ENCODE results near the gene STX18. TPM values are rescaled to one million over a fixed set of nuclear protein-coding genes. Genes with fewer than 3 reads are reported as not detected.

STX18 gene
- total and polyA plus RNA-seq, 2 donors from 2014 or later: 37.2 to 66.8 TPM

GRCh38 chr4:4427886-4428285, 114.0 kb downstream of the STX18 start:
- TF ChIP-seq CTCF (IDR thresholded peaks at IDR 0.05; ENCODE audit: borderline replicate concordance, extremely low read depth, insufficient read depth): no peak
- Histone ChIP-seq H3K36me3 (ENCODE audit: control insufficient read depth in 2 of 3, insufficient read depth in 3 of 3, low read length in 3 of 3) (peaks cover 0 to 30% (median 16%) of the 10 kb centered on the region in 3 donors), H3K9ac (ENCODE audit: low read length in 3 of 3) (no peak overlapping the region), H3K9me3 (ENCODE audit: control insufficient read depth in 2 of 3, insufficient read depth in 1 of 3, low read length in 3 of 3) (no peaks in the 10 kb centered on the region), H3K4me3 (ENCODE audit: low read length in 3 of 3) (no peak overlapping the region), H3K27ac (ENCODE audit: low read depth in 2 of 2, low read length in 2 of 2) (no peak overlapping the region), H3K27me3 (ENCODE audit: control insufficient read depth, insufficient read depth, low read length) (no peaks in the 10 kb centered on the region), H3K4me1 (ENCODE audit: control insufficient read depth in 2 of 3, insufficient read depth in 2 of 3, low read depth in 1 of 3, low read length in 3 of 3) (no peaks in the 10 kb centered on the region)
- FAIRE-seq (no peak), DNase-seq (peak in 1 of 5 donors; percentile 24)
- intact Hi-C loops (cut with DNase I): no loop called here

DNA sequence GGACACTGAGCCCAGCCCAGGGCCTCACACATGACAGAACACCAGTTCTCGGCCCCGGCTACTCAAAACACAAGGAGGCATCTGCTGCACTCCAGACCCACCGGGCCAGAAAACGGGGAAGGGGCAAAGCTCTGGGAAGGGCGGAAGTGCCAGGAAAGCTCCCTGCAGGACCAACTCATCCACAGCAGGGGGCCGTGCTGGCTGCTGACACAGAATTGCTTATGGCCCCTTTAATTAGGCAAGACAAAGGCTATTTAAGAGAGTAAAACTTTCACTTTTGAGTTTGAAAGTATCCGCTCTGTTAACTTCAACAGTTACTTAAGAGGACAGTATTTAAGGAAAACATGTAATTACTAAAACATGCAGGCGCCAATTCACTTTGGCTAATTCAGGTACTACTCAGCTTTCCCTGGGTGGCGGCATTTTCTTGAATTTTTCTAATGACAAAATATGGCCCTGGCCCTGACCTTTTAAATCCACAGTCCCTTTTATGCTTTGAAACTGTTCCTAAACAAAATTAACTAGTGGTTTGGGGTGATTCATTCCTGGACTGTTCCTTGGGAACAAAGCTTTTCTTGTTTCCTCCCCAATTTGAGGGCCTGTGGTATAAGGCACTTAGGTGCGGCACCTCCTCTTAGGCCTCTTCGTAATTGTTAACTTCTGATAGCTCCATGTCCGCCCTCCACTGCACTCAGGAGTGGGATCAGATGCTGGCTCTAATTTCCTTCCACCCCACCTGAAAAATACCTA, 114.6 kb downstream of the STX18 start:
- no peak for FAIRE-seq

GRCh38 chr4:4426511-4427120, 115.2 kb downstream of the STX18 start:
- FAIRE-seq (no peak), DNase-seq (peak in 3 of 5 donors; percentile 19 to 46 (median 31))
- intact Hi-C loops (cut with DNase I): no loop called here
- Histone ChIP-seq H3K27me3 (ENCODE audit: control insufficient read depth, insufficient read depth, low read length) (no peaks in the 10 kb centered on the region), H3K4me1 (ENCODE audit: control insufficient read depth in 2 of 3, insufficient read depth in 2 of 3, low read depth in 1 of 3, low read length in 3 of 3) (no peaks in the 10 kb centered on the region), H3K9ac (ENCODE audit: low read length in 3 of 3) (no peak overlapping the region), H3K36me3 (ENCODE audit: control insufficient read depth in 2 of 3, insufficient read depth in 3 of 3, low read length in 3 of 3) (peaks cover 2 to 27% (median 16%) of the 10 kb centered on the region in 3 donors), H3K9me3 (ENCODE audit: control insufficient read depth in 2 of 3, insufficient read depth in 1 of 3, low read length in 3 of 3) (no peaks in the 10 kb centered on the region), H3K4me3 (ENCODE audit: low read length in 3 of 3) (no peak overlapping the region), H3K27ac (ENCODE audit: low read depth in 2 of 2, low read length in 2 of 2) (no peak overlapping the region)
- no peak for TF ChIP-seq CTCF (IDR thresholded peaks at IDR 0.05; ENCODE audit: borderline replicate concordance, extremely low read depth, insufficient read depth)

More for the DNA sequence above, 114.6 kb downstream of the STX18 start:
- H3K9ac ChIP-seq (ENCODE audit: low read length in 3 of 3): no peak overlapping the region
- no peak overlapping the region for H3K27ac ChIP-seq (ENCODE audit: low read depth in 2 of 2, low read length in 2 of 2)
- peaks cover 0 to 25% (median 16%) of the 10 kb centered on the region in 3 donors for H3K36me3 ChIP-seq (ENCODE audit: control insufficient read depth in 2 of 3, insufficient read depth in 3 of 3, low read length in 3 of 3)
- intact Hi-C loops (cut with DNase I): no loop called here
- H3K27me3 ChIP-seq (ENCODE audit: control insufficient read depth, insufficient read depth, low read length): no peaks in the 10 kb centered on the region
- H3K4me3 ChIP-seq (ENCODE audit: low read length in 3 of 3): no peak overlapping the region
- peak in 4 of 5 donors; percentile 36 to 48 (median 44) for DNase-seq
- no peaks in the 10 kb centered on the region for H3K4me1 ChIP-seq (ENCODE audit: control insufficient read depth in 2 of 3, insufficient read depth in 2 of 3, low read depth in 1 of 3, low read length in 3 of 3)
- H3K9me3 ChIP-seq (ENCODE audit: control insufficient read depth in 2 of 3, insufficient read depth in 1 of 3, low read length in 3 of 3): no peaks in the 10 kb centered on the region
- no peak for TF ChIP-seq CTCF (IDR thresholded peaks at IDR 0.05; ENCODE audit: borderline replicate concordance, extremely low read depth, insufficient read depth)
